Measurements from ENCODE around the gene HOXA10. TPM values are rescaled to one million over a fixed set of nuclear protein-coding genes. Genes with fewer than 3 reads are reported as not detected.

Gene HOXA10
- 2.3 TPM in 1 of 2 replicates, not detected in the other for total RNA-seq

DNA sequence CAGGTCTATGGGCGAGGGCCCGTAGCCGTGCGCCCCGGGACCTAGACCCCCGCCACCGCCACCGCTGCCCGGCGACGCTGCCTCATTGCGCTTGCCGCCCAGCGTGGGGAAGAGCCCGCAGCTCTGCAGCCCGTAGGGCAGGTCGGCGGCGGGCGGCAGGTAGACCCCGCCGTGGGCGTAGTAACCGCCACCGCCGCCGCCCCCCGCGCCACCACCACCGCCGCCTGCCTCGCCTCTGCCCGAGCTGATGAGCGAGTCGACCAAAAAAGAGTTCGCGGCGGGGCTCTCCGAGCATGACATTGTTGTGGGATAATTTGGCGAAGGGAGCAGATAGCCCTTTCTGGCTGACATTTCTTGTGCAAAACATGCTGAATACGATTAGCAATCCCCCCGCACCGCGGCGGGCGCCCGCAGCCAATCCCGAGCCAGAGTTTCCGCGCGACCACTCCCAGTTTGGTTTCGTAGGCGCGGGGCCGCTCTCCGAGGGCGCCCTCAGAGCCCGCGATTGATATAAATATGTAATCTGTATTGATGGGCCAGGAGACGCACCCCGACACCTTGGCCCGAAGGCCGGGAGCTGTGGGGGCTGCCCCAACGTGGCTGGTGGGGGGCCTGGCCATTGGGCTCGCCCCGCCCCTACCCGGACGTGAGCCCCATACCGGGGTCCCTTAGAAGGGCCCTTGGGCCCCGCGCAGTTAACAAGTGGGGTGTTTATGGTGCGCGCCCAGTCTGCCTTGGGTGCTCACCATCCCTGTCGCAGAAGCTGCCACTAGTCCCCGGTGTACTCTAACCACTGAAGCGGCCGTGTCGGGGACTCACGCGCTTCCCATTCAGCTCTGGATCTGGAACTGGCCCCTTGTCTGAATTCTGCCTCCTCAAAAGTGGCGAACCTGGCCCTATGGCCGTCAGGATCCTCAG is at the start of gene HOXA10:
Gene HOXA10, minus strand, starts transcription at position 365 of the 918 bp plus-strand sequence. Its CDS starts 14 bp downstream, at position 351.

DNA sequence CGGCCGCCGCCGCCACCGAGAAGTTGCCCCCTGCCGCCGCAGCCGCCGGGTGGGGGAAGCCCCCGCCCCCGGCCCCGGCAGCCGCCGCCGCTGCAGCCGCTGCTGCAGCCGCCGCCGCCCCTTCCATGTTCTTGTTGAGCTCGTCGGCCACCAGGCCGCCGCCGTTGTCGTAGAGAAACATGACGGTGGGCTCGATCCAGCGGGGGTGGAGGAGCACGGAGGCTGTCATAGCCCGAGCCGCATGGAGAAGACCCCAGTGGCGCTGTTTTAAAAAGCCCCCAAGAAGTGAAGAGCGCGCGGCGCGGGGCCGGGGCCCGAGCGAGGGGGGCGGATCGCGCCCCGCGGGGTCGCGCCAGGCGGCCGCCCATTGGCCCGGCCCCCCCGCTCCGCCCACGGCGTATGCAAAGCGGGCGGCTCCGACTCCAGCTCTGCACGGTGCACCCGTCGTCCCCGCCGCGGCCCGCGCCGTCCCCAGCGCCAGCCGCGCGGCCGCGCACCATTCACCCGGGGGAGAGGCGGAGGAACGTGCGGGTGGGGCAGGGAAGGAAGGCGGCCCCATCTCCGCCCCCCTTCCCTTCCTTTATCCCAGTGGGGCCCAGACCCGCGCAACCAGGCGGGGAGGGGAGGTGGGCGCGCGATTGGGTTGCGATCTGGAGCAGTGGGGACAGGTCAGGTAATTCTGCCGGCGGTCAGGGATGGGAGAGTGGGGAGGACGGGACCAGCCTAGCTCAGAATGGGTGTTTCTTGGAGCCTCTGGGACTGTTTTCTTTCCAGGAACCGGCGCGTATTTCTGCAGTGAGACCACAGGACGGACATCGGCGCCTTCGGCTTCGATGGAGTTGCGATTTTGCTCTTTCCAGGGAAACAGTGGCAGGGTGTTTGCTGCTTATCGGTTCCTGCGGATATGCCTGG is 26.0 kb upstream of the HOXA10 start, which contains the start of gene HOXA13:
Gene HOXA13, minus strand, starts transcription at position 243 of the 912 bp plus-strand sequence. Its CDS starts 14 bp downstream, at position 229.

DNA sequence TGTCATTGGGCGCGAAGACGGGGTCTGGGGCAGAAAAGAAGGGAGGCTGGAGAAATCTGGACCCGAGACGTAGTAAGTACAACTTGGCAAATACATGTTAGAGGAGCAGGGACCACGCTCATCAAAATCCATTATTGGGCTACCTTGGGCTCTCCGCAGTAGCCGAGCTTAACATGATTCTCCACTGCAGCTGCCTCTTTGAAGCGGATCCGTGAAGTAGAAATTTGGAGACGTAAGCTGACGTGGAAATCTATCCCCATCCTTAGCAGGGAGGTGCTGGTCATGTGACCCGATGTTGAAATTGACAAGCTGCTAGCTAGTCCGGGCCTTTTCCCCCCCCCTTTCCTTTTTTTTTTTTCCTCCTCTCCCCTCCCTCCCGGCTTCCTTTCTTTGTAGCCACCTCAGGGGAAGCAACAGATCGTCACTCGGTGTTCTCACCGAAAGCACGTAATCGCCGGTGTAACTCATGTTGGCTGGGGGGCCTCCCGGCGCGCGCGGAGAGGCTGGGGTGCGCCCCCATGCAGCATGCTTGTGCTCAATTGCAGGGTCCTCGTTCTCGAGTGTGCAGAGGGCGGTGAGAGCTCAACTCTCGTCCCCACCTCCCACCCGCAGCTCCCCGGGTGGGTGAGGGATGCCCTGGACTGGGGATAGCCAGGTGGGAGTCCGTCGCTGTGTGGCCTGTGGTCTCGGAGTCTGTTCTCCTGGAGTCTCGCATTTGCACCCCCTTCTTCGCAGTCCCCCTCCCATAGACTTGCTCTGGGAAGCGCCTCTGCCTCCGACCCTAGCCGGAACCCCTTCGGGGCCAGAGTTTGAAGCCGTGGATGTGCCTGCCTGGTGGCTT is 11.1 kb upstream of the HOXA10 start, which contains the start of gene HOXA11:
Gene HOXA11, minus strand, starts transcription at position 220 of the 841 bp plus-strand sequence. Its CDS starts 88 bp downstream, at position 132.

DNA sequence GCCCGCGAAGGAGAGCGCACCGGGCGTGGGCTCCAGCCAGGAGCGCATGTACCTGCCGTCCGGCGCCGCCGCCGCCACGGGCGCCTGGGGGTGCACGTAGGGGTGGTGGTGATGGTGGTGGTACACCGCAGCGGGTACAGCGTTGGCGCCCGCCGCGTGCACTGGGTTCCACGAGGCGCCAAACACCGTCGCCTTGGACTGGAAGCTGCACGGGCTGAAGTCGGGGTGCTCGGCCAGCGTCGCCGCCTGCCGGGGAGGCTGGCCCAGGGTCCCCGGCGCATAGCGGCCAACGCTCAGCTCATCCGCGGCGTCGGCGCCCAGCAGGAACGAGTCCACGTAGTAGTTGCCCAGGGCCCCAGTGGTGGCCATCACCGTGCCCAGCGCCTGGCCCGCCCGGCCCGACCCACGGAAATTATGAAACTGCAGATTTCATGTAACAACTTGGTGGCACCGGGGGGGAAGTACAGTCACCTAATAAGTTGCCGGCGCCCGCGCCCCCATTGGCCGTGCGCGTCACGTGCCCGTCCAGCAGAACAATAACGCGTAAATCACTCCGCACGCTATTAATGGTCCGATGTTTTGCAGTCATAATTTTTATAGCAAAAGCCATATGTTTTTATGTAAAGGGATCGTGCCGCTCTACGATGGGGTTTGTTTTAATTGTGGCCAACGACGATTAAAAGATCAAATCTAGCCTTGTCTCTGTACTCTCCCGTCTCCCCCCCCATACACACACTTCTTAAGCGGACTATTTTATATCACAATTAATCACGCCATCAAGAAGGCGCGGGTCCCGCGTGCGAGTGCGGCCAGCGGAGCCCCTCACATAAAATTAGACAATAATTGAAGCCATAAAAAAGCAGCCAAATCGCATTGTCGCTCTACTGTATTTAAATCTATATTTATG is 8.8 kb downstream of the HOXA10 start, which contains the start of gene HOXA9:
Gene HOXA9, minus strand, starts transcription at position 449 of the 907 bp plus-strand sequence. Its CDS starts 80 bp downstream, at position 369.

DNA sequence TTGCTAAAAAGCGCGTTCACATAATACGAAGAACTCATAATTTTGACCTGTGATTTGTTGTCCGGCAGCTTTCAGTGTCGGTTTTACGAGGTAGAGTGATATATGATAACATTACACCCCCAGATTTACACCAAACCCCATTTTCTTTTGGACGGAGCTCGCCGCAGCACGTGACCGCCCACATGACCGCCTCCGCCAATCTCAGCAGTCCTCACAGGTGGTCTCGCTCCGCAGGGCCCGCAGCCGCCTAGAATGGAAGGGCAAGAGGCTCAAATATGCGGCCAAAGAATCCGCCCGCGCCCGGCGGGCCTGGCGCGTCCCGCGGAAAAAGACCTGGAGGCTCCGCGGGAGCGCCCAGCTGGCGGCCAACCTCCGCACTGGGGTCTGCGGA is 17.6 kb downstream of the HOXA10 start, which contains the start of gene HOXA7:
Gene HOXA7, minus strand, starts transcription at position 168 of the 391 bp plus-strand sequence. Its CDS starts 130 bp downstream, at position 38.

DNA sequence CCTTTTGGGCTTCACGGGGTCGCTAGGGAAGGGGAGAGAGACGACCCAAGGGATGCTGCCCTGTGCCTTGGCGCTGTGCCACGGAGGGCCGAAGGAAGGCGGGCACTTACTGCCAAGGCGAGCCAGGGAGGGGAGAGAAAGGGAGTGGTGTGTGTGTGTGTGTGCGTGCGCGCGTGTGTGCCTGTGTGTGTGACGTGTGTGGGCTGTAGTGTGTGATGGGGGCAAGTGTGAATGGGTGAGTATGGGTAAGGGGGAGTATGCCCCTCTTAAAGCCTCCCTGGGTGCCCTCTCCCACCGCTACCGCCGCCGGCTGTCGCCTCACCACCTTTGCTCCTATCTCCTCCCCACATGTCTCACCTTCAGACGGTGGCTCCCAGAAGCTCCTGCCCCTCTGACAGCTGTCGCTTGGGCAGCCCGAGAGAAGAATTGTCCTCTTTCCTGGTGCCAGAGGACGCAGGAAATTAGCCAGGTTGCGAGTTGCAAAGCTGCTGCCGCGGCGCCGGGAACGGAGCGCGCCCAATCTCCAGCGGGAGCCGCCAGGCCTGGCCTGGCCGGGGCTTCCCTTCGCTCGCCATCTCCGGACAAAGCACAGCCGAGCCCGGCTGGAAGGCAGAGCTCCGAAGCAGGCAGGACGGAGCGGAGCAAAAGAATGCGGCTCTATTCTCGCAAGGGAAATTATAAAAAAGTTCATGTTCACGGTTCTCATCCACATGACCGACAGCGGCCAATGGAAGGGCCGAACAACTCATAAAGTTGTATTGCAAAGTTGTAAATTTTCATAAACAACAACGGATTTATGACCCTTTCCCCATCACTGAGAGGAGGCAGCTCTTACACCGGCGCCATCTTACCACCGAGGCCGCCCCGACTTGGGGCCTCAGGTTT is 21.9 kb downstream of the HOXA10 start, which contains the start of gene HOXA3:
Gene HOXA3, minus strand, starts transcription at position 653 of the 885 bp plus-strand sequence. CDS start 41,943 bp downstream, outside the sequence.

DNA sequence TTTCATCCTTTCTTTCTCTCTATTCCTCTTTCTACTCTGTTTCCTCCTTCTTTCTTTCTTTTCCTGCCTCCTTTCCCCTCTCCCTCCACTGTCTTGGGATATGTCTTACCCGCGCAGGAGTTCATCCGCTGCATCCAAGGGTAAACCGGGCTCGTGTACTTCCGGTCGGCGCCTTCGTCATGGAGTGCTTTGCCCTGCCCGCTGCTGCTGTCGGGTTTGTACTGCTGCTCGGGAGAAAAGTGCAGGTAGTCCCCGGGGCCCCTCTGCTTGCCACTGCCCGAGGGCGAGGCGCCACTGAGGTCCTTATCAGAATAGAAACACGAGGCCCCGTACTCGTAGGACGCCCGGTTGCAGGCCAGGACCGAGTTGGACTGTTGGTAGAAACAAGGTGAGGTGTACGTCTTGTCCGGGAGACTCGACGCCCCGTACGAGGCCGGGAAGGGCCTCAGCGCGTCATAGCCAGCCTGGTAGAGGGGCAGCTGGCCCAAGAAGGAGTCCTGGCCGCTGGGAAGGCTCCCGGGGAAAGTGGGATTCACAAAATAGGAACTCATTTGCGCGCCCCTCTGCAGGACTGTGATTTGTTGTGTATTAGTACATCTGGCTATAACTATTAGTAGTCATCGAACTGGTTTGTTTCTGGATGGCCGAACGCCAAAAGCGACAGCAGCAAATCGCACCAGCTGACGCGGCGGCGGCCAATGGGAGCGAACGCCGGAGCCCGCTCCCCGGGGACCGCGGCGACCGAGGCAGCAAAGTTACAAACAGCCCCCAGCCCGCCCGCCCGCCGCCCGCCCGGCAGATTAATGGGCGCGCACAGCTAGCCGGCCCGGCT is 26.7 kb downstream of the HOXA10 start, which contains the start of gene HOXA6:
Gene HOXA6, minus strand, starts transcription at position 576 of the 832 bp plus-strand sequence. Its CDS starts 25 bp downstream, at position 551.

DNA sequence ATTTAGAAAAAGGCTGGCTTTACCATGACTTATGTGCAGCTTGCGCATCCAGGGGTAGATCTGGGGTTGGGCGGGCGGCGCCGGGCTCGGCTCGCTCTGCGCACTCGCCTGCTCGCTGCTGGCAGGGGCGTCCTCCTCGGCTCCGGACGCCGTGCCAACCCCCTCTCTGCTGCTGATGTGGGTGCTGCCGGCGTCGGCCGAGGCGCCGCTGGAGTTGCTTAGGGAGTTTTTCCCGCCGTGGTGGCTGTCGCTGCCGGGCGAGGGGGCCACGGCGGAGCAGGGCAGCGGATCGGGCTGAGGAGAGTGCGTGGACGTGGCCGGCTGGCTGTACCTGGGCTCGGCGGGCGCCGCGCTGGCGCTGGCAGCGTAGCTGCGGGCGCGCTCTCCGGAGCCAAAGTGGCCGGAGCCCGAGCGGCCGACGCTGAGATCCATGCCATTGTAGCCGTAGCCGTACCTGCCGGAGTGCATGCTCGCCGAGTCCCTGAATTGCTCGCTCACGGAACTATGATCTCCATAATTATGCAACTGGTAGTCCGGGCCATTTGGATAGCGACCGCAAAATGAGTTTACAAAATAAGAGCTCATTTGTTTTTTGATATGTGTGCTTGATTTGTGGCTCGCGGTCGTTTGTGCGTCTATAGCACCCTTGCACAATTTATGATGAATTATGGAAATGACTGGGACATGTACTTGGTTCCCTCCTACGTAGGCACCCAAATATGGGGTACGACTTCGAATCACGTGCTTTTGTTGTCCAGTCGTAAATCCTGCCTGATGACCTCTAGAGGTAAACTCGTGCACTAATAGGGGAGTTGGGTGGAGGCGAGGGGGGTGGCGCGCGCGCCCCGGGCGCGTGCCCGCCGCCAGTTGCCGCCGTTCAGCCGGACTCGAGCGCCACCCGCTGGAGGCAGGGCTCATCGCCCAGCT is 30.8 kb downstream of the HOXA10 start, which contains the start of gene HOXA5:
Gene HOXA5, minus strand, starts transcription at position 659 of the 927 bp plus-strand sequence. Its CDS starts 74 bp downstream, at position 585.

DNA sequence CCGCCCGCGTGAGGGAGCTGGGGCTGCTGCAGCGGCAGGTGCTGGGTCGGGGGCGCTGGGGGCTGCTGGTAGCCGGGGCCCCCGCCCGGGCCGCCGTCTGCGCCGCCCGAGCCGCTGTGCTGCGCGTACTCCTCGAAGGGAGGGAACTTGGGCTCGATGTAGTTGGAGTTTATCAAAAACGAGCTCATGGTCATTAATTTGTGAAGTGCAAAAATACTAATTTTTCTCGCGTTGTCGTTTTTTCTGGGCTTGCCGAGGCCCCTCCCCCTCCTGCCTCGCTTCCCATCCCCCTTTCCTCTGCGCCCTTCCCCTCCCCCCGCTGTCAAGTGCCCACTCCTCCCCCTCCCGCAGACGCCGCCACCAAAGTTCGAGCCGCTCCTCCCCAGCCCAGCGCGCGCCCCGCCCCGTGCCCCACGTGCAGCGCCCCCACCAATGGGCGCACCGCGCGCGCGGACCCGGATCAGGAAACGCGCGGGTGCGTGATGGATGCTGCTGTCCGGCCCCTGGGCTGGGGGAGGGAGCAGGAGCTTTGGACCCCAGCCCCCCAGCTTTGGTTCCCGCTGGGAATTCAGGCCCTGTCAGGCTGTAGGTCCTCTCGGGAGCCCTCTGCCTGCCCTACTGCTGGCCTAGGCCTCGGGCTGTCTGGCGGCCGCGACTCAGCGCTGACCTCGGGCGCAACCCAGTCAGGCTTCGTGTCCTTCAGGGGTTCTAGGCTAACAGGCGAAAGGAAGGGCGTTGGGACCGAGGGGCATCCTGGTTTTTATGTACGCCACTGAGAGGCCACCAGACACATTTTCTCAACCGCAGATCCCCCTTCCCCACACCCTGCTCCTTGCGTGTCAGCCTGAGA is 43.4 kb downstream of the HOXA10 start, which contains the start of gene HOXA4:
Gene HOXA4, minus strand, starts transcription at position 218 of the 850 bp plus-strand sequence. Its CDS starts 24 bp downstream, at position 194.

Other genes starting within 250 kb of the HOXA10 start
- 0.23 and 3.3 TPM in 2 replicates for gene HOXA1, start 78.3 kb downstream of the HOXA10 start, total RNA-seq
- gene HOXA2, start 71.6 kb downstream of the HOXA10 start, total RNA-seq, result 6.4 TPM in 1 of 2 replicates, not detected in the other
- gene HOXA4, start 43.6 kb downstream of the HOXA10 start, total RNA-seq, result 1.5 TPM in 1 of 2 replicates, not detected in the other
- 1.3 and 35.0 TPM in 2 replicates for gene HOXA5, start 30.6 kb downstream of the HOXA10 start, total RNA-seq
- 0.26 and 0.35 TPM in 2 replicates for gene HOXA6, start 26.5 kb downstream of the HOXA10 start, total RNA-seq
- gene HOXA3, start 21.7 kb downstream of the HOXA10 start, total RNA-seq, result 4.0 and 8.3 TPM in 2 replicates
- 0.26 and 0.58 TPM in 2 replicates for gene HOXA7, start 17.6 kb downstream of the HOXA10 start, total RNA-seq
- 4.0 TPM in 1 of 2 replicates, not detected in the other for gene HOXA9, start 8.8 kb downstream of the HOXA10 start, total RNA-seq
- gene HOXA11, start 10.9 kb upstream of the HOXA10 start, total RNA-seq, result 4.0 TPM in 1 of 2 replicates, not detected in the other
- gene HOXA13, start 25.8 kb upstream of the HOXA10 start, total RNA-seq, result not detected in 2 replicates
- gene EVX1, start 68.5 kb upstream of the HOXA10 start, total RNA-seq, result not detected in 2 replicates

Data from pericardium fibroblast (primary cell).